Ishikawa (cell line): ENCODE data around the gene OR4L1.

Experiments
- CEBPB ChIP-seq: IDR thresholded peaks from 2 replicates; pipeline ENCODE4 v1.6.1; 2012
- CREB1 ChIP-seq: IDR thresholded peaks from 2 replicates; pipeline ENCODE4 v1.6.1; 2012; ENCODE audit warnings: low read depth
- EGR1 ChIP-seq: IDR thresholded peaks from 2 replicates; pipeline ENCODE4 v1.6.1; 2012
- EP300 ChIP-seq: IDR thresholded peaks from 2 replicates; pipeline ENCODE4 v1.6.1; 2012; ENCODE audit warnings: borderline replicate concordance
- FOXM1 ChIP-seq: IDR thresholded peaks from 2 replicates; pipeline ENCODE4 v1.6.1; 2012; ENCODE audit warnings: low read depth, borderline replicate concordance
- NFIC ChIP-seq: IDR thresholded peaks from 2 replicates; pipeline ENCODE4 v1.6.1; 2012
- RAD21 ChIP-seq: IDR thresholded peaks from 2 replicates; pipeline ENCODE4 v1.6.1; 2012; ENCODE audit warnings: low read depth
- TAF1 ChIP-seq: IDR thresholded peaks from 2 replicates; pipeline ENCODE4 v1.6.1; 2012; ENCODE audit warnings: low read depth, mild to moderate bottlenecking
- TCF12 ChIP-seq: IDR thresholded peaks from 2 replicates; pipeline ENCODE4 v1.6.1; 2012; ENCODE audit warnings: low read depth
- TEAD4 ChIP-seq: IDR thresholded peaks from 2 replicates; pipeline ENCODE4 v1.6.1; 2012
- YY1 ChIP-seq: IDR thresholded peaks from 2 replicates; pipeline ENCODE4 v1.6.1; 2012; ENCODE audit warnings: low read depth
- ZBTB7A ChIP-seq: IDR thresholded peaks from 2 replicates; pipeline ENCODE4 v1.6.1; 2012; ENCODE audit warnings: low read depth
- TF ChIP-seq, protein P1 (sequence below): IDR thresholded peaks from 2 replicates; pipeline ENCODE4 v1.6.1; 2012; ENCODE audit warnings: low read depth, mild to moderate bottlenecking
- TF ChIP-seq, protein P2 (sequence below): IDR thresholded peaks from 2 replicates; pipeline ENCODE4 v1.6.1; 2012
- TF ChIP-seq, protein P3 (sequence below): IDR thresholded peaks from 2 replicates; pipeline ENCODE4 v1.6.1; 2012

The OR4L1 gene, protein sequence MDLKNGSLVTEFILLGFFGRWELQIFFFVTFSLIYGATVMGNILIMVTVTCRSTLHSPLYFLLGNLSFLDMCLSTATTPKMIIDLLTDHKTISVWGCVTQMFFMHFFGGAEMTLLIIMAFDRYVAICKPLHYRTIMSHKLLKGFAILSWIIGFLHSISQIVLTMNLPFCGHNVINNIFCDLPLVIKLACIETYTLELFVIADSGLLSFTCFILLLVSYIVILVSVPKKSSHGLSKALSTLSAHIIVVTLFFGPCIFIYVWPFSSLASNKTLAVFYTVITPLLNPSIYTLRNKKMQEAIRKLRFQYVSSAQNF

DNA sequence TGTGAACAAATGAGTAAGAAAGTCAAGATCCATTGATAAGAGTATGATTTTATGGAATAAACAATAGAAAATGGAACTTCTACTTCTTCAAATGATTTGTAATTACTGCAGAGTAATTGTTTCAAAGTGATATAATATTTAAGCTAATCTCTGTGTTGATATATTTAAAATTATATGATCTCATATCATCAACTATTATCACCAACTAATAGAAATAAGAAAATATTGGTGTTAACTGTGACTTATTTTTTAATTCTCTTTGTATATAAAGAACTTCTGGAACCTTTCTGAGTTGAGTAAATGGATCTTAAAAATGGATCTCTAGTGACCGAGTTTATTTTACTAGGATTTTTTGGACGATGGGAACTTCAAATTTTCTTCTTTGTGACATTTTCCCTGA lies at the start of gene OR4L1:
Gene OR4L1, plus strand, starts transcription at position 301 of the 400 bp plus-strand sequence. Its CDS starts 0 bp downstream, at position 301.
- TF ChIP-seq TEAD4 (no peak), TCF12 (no peak), CREB1 (no peak)
- TF ChIP-seq, protein P1, sequence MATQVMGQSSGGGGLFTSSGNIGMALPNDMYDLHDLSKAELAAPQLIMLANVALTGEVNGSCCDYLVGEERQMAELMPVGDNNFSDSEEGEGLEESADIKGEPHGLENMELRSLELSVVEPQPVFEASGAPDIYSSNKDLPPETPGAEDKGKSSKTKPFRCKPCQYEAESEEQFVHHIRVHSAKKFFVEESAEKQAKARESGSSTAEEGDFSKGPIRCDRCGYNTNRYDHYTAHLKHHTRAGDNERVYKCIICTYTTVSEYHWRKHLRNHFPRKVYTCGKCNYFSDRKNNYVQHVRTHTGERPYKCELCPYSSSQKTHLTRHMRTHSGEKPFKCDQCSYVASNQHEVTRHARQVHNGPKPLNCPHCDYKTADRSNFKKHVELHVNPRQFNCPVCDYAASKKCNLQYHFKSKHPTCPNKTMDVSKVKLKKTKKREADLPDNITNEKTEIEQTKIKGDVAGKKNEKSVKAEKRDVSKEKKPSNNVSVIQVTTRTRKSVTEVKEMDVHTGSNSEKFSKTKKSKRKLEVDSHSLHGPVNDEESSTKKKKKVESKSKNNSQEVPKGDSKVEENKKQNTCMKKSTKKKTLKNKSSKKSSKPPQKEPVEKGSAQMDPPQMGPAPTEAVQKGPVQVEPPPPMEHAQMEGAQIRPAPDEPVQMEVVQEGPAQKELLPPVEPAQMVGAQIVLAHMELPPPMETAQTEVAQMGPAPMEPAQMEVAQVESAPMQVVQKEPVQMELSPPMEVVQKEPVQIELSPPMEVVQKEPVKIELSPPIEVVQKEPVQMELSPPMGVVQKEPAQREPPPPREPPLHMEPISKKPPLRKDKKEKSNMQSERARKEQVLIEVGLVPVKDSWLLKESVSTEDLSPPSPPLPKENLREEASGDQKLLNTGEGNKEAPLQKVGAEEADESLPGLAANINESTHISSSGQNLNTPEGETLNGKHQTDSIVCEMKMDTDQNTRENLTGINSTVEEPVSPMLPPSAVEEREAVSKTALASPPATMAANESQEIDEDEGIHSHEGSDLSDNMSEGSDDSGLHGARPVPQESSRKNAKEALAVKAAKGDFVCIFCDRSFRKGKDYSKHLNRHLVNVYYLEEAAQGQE = no peak

DNA sequence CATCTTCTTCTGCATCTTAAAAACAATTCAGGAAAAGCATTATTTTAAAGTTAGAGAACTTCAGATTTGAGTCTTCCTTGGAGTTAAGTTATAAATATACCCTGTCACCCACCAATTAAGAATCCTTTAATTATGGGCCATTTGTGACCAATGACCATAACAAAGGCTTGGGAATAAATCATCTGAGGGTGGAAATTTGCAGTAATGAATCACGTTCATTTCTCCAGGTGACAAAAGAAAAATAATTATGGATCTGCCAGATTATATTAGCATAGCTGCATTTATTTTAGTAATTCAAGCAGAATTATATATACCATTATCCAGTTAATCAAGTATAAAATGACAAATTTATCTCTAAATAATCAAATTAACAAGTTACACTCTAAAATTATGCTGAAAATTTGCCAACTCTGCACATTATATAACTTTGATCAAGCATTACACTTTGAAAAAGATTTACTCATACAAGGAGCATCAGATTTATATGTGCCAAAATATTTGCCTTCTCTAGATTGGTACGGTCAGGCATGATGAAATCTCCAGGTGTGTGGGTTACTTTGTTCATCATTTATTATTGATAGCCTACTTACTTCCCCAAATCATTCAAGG lies 40.5 kb upstream of the OR4L1 start, which contains the start of gene OR4K14:
Gene OR4K14, minus strand, starts transcription at position 51 of the 609 bp plus-strand sequence. CDS start 4,114 bp downstream, outside the sequence.
- TF ChIP-seq TAF1 = no peak
- no peak for TF ChIP-seq EP300
- TF ChIP-seq ZBTB7A = no peak
- TF ChIP-seq TCF12 = no peak
- TF ChIP-seq, protein P2, sequence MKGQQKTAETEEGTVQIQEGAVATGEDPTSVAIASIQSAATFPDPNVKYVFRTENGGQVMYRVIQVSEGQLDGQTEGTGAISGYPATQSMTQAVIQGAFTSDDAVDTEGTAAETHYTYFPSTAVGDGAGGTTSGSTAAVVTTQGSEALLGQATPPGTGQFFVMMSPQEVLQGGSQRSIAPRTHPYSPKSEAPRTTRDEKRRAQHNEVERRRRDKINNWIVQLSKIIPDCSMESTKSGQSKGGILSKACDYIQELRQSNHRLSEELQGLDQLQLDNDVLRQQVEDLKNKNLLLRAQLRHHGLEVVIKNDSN = no peak
- no peak for TF ChIP-seq EGR1
- no peak for TF ChIP-seq FOXM1
- TF ChIP-seq, protein P1 = no peak
- TF ChIP-seq, protein P3, sequence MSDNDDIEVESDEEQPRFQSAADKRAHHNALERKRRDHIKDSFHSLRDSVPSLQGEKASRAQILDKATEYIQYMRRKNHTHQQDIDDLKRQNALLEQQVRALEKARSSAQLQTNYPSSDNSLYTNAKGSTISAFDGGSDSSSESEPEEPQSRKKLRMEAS = no peak
- TF ChIP-seq NFIC = no peak
- TF ChIP-seq CREB1 = no peak
- no peak for TF ChIP-seq TEAD4
- no peak for TF ChIP-seq CEBPB
- TF ChIP-seq RAD21 = no peak
- no peak for TF ChIP-seq YY1

DNA sequence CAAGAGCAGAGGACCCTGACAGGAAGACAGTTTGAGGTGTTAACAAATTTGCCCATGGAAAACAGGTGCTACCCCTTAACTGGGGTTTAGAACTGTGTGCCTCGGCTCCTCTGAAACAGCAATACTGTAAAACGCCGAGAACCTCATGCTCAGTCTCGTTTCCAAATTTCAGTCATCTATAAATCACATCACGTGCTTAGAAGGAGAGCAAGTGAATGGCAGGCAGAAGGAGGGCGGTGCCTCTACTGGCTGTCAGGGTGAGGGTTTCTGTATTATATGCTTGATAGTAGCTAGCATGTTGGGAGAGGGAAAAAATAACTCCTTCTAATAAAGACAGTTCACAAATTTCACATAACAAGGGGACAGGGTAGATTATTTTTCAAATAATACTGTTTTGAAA lies 28.8 kb upstream of the OR4L1 start:
- TF ChIP-seq TEAD4 = no peak
- TF ChIP-seq, protein P2 = no peak
- TF ChIP-seq, protein P3 = no peak
- TF ChIP-seq, protein P1 = no peak
- no peak for TF ChIP-seq EP300
- no peak for TF ChIP-seq TAF1
- no peak for TF ChIP-seq CEBPB
- TF ChIP-seq RAD21 = no peak
- no peak for TF ChIP-seq YY1

DNA sequence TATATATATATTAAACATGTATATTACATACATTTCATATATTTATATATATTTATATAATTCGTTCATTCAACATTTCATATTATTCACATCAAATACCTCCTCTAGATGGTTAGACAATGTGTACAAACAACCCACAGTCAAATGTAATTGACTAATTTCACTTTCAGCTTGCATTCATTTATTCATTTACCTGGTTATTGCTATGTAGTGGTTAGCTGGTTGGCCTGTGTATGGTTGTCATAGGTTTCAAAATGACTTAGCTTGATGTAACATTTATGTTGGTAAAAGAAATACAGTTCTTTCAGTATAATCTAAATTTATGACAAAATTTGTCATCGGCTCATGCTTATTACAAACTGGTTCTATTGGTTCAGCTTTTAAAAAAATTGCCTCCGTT lies 24.4 kb upstream of the OR4L1 start:
- TF ChIP-seq, protein P1 = no peak
- TF ChIP-seq, protein P3 = no peak
- TF ChIP-seq CEBPB = no peak
- TF ChIP-seq ZBTB7A = no peak
- TF ChIP-seq RAD21 = no peak
- TF ChIP-seq YY1 = no peak
- no peak for TF ChIP-seq CREB1
- TF ChIP-seq TAF1 = no peak
- TF ChIP-seq TCF12 = no peak
- TF ChIP-seq, protein P2 = no peak
- no peak for TF ChIP-seq EP300
- no peak for TF ChIP-seq EGR1
- no peak for TF ChIP-seq FOXM1
- no peak for TF ChIP-seq TEAD4
- no peak for TF ChIP-seq NFIC
